H9 (cell line): Measurements from ENCODE around the gene RABGAP1. TPM values are rescaled to one million over a fixed set of nuclear protein-coding genes. Genes with fewer than 3 reads are reported as not detected.

Experiments used
- DNase-seq: peaks from one replicate; pipeline ENCODE4 v3.0.0-alpha.2; 2017
- H2AFZ ChIP-seq: one replicate; pipeline ENCODE4 v1.6.1; 2013; ENCODE audit warnings: mild to moderate bottlenecking, low read length, control low read depth, moderate library complexity
- H2AK5ac ChIP-seq: 2 replicates; pipeline ENCODE4 v1.6.1; 2013; ENCODE audit warnings: low read length, control low read depth, mixed read lengths; ENCODE audit not compliant: insufficient read length
- H2BK120ac ChIP-seq: one replicate; pipeline ENCODE4 v1.6.1; 2013; ENCODE audit warnings: low read depth, mild to moderate bottlenecking, low read length, control low read depth, inconsistent platforms; ENCODE audit not compliant: poor library complexity, severe bottlenecking
- H2BK12ac ChIP-seq: 2 replicates; pipeline ENCODE4 v1.6.1; 2013; ENCODE audit warnings: low read length, control low read depth, mixed read lengths, low read depth; ENCODE audit not compliant: insufficient read length
- H2BK15ac ChIP-seq: 2 replicates; pipeline ENCODE4 v1.6.1; 2013; ENCODE audit warnings: low read depth, low read length, control low read depth
- H2BK20ac ChIP-seq: one replicate; pipeline ENCODE4 v1.6.1; 2013; ENCODE audit warnings: low read depth, mild to moderate bottlenecking, low read length, control low read depth, inconsistent platforms; ENCODE audit not compliant: poor library complexity, severe bottlenecking
- H2BK5ac ChIP-seq: 2 replicates; pipeline ENCODE4 v1.6.1; 2013; ENCODE audit warnings: low read length, control low read depth, mixed read lengths; ENCODE audit not compliant: insufficient read length
- H3K14ac ChIP-seq: 2 replicates; pipeline ENCODE4 v1.6.1; 2013; ENCODE audit warnings: low read length, control low read depth; ENCODE audit not compliant: insufficient read depth
- H3K18ac ChIP-seq: 2 replicates; pipeline ENCODE4 v1.6.1; 2013; ENCODE audit warnings: low read depth, mild to moderate bottlenecking, mixed read lengths, low read length, control low read depth; ENCODE audit not compliant: insufficient read length
- H3K23ac ChIP-seq: 2 replicates; pipeline ENCODE4 v1.6.1; 2013; ENCODE audit warnings: low read length, control low read depth, mixed read lengths, low read depth; ENCODE audit not compliant: insufficient read length
- H3K23me2 ChIP-seq: 2 replicates; pipeline ENCODE4 v1.6.1; 2013; ENCODE audit warnings: low read depth, mild to moderate bottlenecking, mixed read lengths, low read length, control low read depth; ENCODE audit not compliant: insufficient read length, poor library complexity, severe bottlenecking
- H3K27ac ChIP-seq: 2 replicates; pipeline ENCODE4 v1.5.1; 2013; ENCODE audit warnings: low read length, control low read depth, mixed read lengths, low read depth; ENCODE audit not compliant: insufficient read length
- H3K27me3 ChIP-seq: 2 replicates; pipeline ENCODE4 v1.6.1; 2013; ENCODE audit warnings: low read length, control low read depth, inconsistent platforms; ENCODE audit not compliant: insufficient read depth
- H3K4ac ChIP-seq: 2 replicates; pipeline ENCODE4 v1.6.1; 2013; ENCODE audit warnings: low read depth, mild to moderate bottlenecking, control low read depth, inconsistent platforms, low read length, moderate library complexity
- H3K4me1 ChIP-seq: 2 replicates; pipeline ENCODE4 v1.6.1; 2013; ENCODE audit warnings: low read length, control low read depth, inconsistent platforms; ENCODE audit not compliant: insufficient read depth
- H3K4me2 ChIP-seq: 2 replicates; pipeline ENCODE4 v1.6.1; 2013; ENCODE audit warnings: low read length, control low read depth, mixed read lengths; ENCODE audit not compliant: insufficient read length, insufficient read depth
- H3K56ac ChIP-seq: 2 replicates; pipeline ENCODE4 v1.6.1; 2013; ENCODE audit warnings: low read depth, mild to moderate bottlenecking, mixed read lengths, low read length, control low read depth; ENCODE audit not compliant: insufficient read length
- H3K79me1 ChIP-seq: 2 replicates; pipeline ENCODE4 v1.6.1; 2013; ENCODE audit warnings: low read depth, mild to moderate bottlenecking, moderate library complexity, low read length, control low read depth, inconsistent platforms; ENCODE audit not compliant: insufficient read depth, poor library complexity, severe bottlenecking
- H3K79me2 ChIP-seq: 2 replicates; pipeline ENCODE4 v1.6.1; 2013; ENCODE audit warnings: low read length, control low read depth, inconsistent platforms; ENCODE audit not compliant: insufficient read depth
- H3K9ac ChIP-seq: 2 replicates; pipeline ENCODE4 v1.6.1; 2013; ENCODE audit warnings: low read length, control low read depth, mixed read lengths; ENCODE audit not compliant: insufficient read length; ENCODE audit errors: extremely low read depth
- H3K9me3 ChIP-seq: one replicate; pipeline ENCODE4 v1.6.1; 2013; ENCODE audit warnings: low read depth, low read length, inconsistent platforms; ENCODE audit not compliant: control insufficient read depth
- H3T11ph ChIP-seq: one replicate; pipeline ENCODE4 v1.6.1; 2013; ENCODE audit warnings: mild to moderate bottlenecking, low read length, control low read depth, inconsistent platforms
- H4K20me1 ChIP-seq: one replicate; pipeline ENCODE4 v1.6.1; 2013; ENCODE audit not compliant: control insufficient read depth, insufficient read length, insufficient read depth
- H4K5ac ChIP-seq: 2 replicates; pipeline ENCODE4 v1.6.1; 2013; ENCODE audit warnings: low read depth, mild to moderate bottlenecking, mixed read lengths, low read length, control low read depth; ENCODE audit not compliant: insufficient read length
- H4K8ac ChIP-seq: replicated peaks from 2 replicates; pipeline ENCODE4 v1.6.1; 2013; ENCODE audit warnings: low read length, control low read depth, mixed read lengths, low read depth; ENCODE audit not compliant: insufficient read length
- H4K91ac ChIP-seq: 2 replicates; pipeline ENCODE4 v1.6.1; 2013; ENCODE audit warnings: low read depth, mild to moderate bottlenecking, moderate library complexity, mixed read lengths, low read length, control low read depth; ENCODE audit not compliant: insufficient read length
- H3K27ac Mint-ChIP-seq, 3 experiments: 2 replicates in 2 of 3; 3 replicates in 1 of 3; pipeline ENCODE4 v1.8.0; 2020 to 2021; ENCODE audit warnings: mixed read lengths in 3 of 3, mild to moderate bottlenecking in 1 of 3, moderate library complexity in 1 of 3
- H3K27me3 Mint-ChIP-seq: 2 replicates; pipeline ENCODE4 v1.8.0; 2021; ENCODE audit warnings: low read depth, mild to moderate bottlenecking, moderate library complexity, mixed read lengths
- H3K36me3 Mint-ChIP-seq, 3 experiments: 2 replicates in 2 of 3; 3 replicates in 1 of 3; pipeline ENCODE4 v1.8.0; 2020 to 2021; ENCODE audit warnings: low read depth in 3 of 3, mixed read lengths in 3 of 3; ENCODE audit not compliant: insufficient read depth in 1 of 3
- H3K4me1 Mint-ChIP-seq, 2 experiments: 2 replicates each; pipeline ENCODE4 v1.8.0; 2020; ENCODE audit warnings: mixed read lengths in 2 of 2
- H3K4me3 Mint-ChIP-seq, 2 experiments: 2 replicates in 1 of 2; 3 replicates in 1 of 2; pipeline ENCODE4 v1.8.0; 2020 to 2021; ENCODE audit warnings: mild to moderate bottlenecking in 2 of 2, mixed read lengths in 2 of 2, moderate library complexity in 1 of 2
- H3K9me3 Mint-ChIP-seq, 2 experiments: 2 replicates in 1 of 2; 3 replicates in 1 of 2; pipeline ENCODE4 v1.8.0; 2020; ENCODE audit warnings: mild to moderate bottlenecking in 2 of 2, mixed read lengths in 2 of 2, moderate library complexity in 1 of 2
- CTCF ChIP-seq: fragments of 200-600 bp; sonication (generic); conservative IDR thresholded peaks from 3 replicates; pipeline ENCODE4 v1.8.0; 2021; ENCODE audit warnings: antibody characterized with exemption, mild to moderate bottlenecking
- WGBS: extraction: QIAGEN DNeasy Blood & Tissue Kit; methylation state at CpG from one replicate; pipeline ENCODE4 v1.1.7; 2013; ENCODE audit warnings: missing lambda C conversion rate, low lambda C conversion rate, mixed read lengths; ENCODE audit not compliant: insufficient read length; ENCODE audit errors: extremely low coverage; 5-methylcytosine and 5-hydroxymethylcytosine counted together
- total RNA-seq: library from RNA; stranded (reverse); gene quantifications from 2 replicates; pipeline ENCODE4 v1.2.1, GENCODE V29; 2021

RABGAP1 gene
- total RNA-seq, 1 experiment from 2014 or later, result 31.6 TPM

- WGBS, result no CpG with 5 or more reads among the region's 6 CpGs
- Histone ChIP-seq H2BK5ac (no peak overlapping the region), H4K8ac (no peak overlapping the region), H3K9me3 (no peaks in the 10 kb centered on the region), H3K18ac (peak overlapping the region; percentile 63), H3K56ac (no peak overlapping the region), H3K79me1 (no peaks in the 10 kb centered on the region), H2BK15ac (no peak overlapping the region), H4K91ac (no peak overlapping the region), H3K27me3 (no peaks in the 10 kb centered on the region), H3T11ph (no peak overlapping the region), H2AK5ac (no peak overlapping the region), H2BK20ac (no peak overlapping the region), H2AFZ (peak overlapping the region; percentile 18), H3K79me2 (peaks cover 20% of the 10 kb centered on the region; the same call in 1 of the 2 replicates), H4K20me1 (no peaks in the 10 kb centered on the region), H3K23me2 (peaks cover 3% of the 10 kb centered on the region), H2BK120ac (no peak overlapping the region), H3K23ac (no peak overlapping the region), H3K4me2 (peak overlapping the region; percentile 84), H3K4ac (no peak overlapping the region), H3K27ac (peak overlapping the region; percentile 72), H3K4me1 (peaks cover 2% of the 10 kb centered on the region; the same call in 1 of the 2 replicates), H3K14ac (peak overlapping the region; percentile 38; the same call in 1 of the 2 replicates), H3K9ac (peak overlapping the region; percentile 55), H2BK12ac (no peak overlapping the region), H4K5ac (no peak overlapping the region)
- DNase-seq, result no peak
- Mint-ChIP-seq H3K4me1 (peaks cover 15 to 19% of the 10 kb centered on the region in 2 experiments), H3K27ac (peak overlapping the region; percentile 87 to 97 (median 96); a peak in 6 of 7 replicates), H3K27me3 (no peaks in the 10 kb centered on the region), H3K36me3 (peaks cover 6 to 28% (median 24%) of the 10 kb centered on the region in 3 experiments), H3K9me3 (no peaks in the 10 kb centered on the region), H3K4me3 (peak overlapping the region; percentile 91 to 94)
- no peak for TF ChIP-seq CTCF
These were observed 419 bp upstream of the RABGAP1 start for GRCh38 chr9:122940454-122940748.
